HEK293T (cell line): Measurements from ENCODE around the gene JMJD4.

Experiments
- ARNT ChIP-seq: fragments of 450-650 bp; IDR thresholded peaks from 2 replicates; pipeline ENCODE4 v1.6.1; 2017; ENCODE audit warnings: mild to moderate bottlenecking
- BHLHE40 ChIP-seq: fragments of 450-650 bp; IDR thresholded peaks from 2 replicates; pipeline ENCODE4 v1.6.1; 2016; ENCODE audit warnings: mild to moderate bottlenecking, moderate library complexity, borderline replicate concordance
- CTBP1 ChIP-seq: fragments of 450-650 bp; IDR thresholded peaks from 2 replicates; pipeline ENCODE4 v1.6.1; 2016; ENCODE audit warnings: borderline replicate concordance
- ELF4 ChIP-seq: fragments of 450-650 bp; IDR thresholded peaks from 2 replicates; pipeline ENCODE4 v1.6.1; 2017; ENCODE audit warnings: antibody characterized with exemption
- FOXA1 ChIP-seq: fragments of 450-650 bp; IDR thresholded peaks from 2 replicates; pipeline ENCODE4 v1.6.1; 2016; ENCODE audit warnings: mild to moderate bottlenecking
- FOXK2 ChIP-seq: fragments of 450-650 bp; IDR thresholded peaks from 2 replicates; pipeline ENCODE4 v1.6.1; 2016; ENCODE audit warnings: mild to moderate bottlenecking
- FOXM1 ChIP-seq: fragments of 450-650 bp; IDR thresholded peaks from 2 replicates; pipeline ENCODE4 v1.6.1; 2017; ENCODE audit warnings: mild to moderate bottlenecking, borderline replicate concordance
- HDGF ChIP-seq: fragments of 450-650 bp; IDR thresholded peaks from 2 replicates; pipeline ENCODE4 v1.6.1; 2017; ENCODE audit warnings: antibody characterized with exemption, borderline replicate concordance
- NFRKB ChIP-seq: fragments of 450-650 bp; IDR thresholded peaks from 2 replicates; pipeline ENCODE4 v1.6.1; 2016; ENCODE audit warnings: mild to moderate bottlenecking, moderate library complexity
- SP1 ChIP-seq: fragments of 450-650 bp; IDR thresholded peaks from 2 replicates; pipeline ENCODE4 v1.6.1; 2017
- SUZ12 ChIP-seq: fragments of 450-650 bp; IDR thresholded peaks from 2 replicates; pipeline ENCODE4 v1.6.1; 2016; ENCODE audit warnings: mild to moderate bottlenecking
- TARDBP ChIP-seq: fragments of 450-650 bp; IDR thresholded peaks from 2 replicates; pipeline ENCODE4 v1.6.1; 2016
- ZNF384 ChIP-seq: fragments of 450-650 bp; IDR thresholded peaks from 2 replicates; pipeline ENCODE4 v1.6.1; 2016

GRCh38 chr1:227759341-227760300, 24.5 kb upstream of the JMJD4 start:
- TF ChIP-seq FOXM1 (no peak), FOXK2 (no peak), FOXA1 (no peak), BHLHE40 (no peak), SUZ12 (no peak), HDGF (no peak), SP1 (no peak), CTBP1 (no peak), ARNT (no peak), TARDBP (no peak), ZNF384 (no peak), ELF4 (no peak), NFRKB (no peak)
